Measurements from ENCODE around the gene SPATA6. TPM values are rescaled to one million over a fixed set of nuclear protein-coding genes. Genes with fewer than 3 reads are reported as not detected.
"Not testable (repeated sequence)": the region's sequence is repeated elsewhere in the genome, so short reads cannot be mapped to it uniquely, and the experiment has no call there.

SPATA6 gene
- total and polyA plus RNA-seq, 12 donors: 1.7 to 13.6 (median 8.6) TPM

DNA sequence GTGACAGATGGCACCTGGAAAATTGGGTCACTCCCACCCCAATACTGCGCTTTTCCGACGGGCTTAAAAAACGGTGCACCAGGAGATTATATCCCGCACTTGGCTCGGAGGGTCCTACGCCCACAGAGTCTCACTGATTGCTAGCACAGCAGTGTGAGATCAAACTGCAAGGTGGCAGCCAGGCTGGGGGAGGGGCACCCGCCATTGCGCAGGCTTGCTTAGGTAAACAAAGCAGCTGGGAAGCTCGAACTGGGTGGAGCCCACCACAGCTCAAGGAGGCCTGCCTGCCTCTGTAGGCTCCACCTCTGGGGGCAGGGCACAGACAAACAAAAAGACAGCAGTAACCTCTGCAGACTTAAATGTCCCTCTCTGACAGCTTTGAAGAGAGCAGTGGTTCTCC, 194.6 kb downstream of the SPATA6 start:
- H3K27ac ChIP-seq, H3K27me3 ChIP-seq, DNase-seq, H3K4me3 ChIP-seq, ATAC-seq, H3K4me1 ChIP-seq, H3K36me3 ChIP-seq: not testable (repeated sequence)
- WGBS, 2 donors: 89 to 95% methylated on average over 6 to 10 of the region's 10 CpGs
- intact Hi-C loops (cut with DNase I): loop anchor here in 1 of 10 donors (10.0 kb wide), 1 partner anchor 587 kb away; no protein-coding TSS in a partner anchor
- peaks cover 0 to 32% (median 0%) of the 10 kb centered on the region in 11 donors for H3K9me3 ChIP-seq

- intact Hi-C loops (cut with DNase I): no loop called here
- Histone ChIP-seq H3K4me3 (no peak overlapping the region), H3K27ac (no peak overlapping the region), H3K36me3 (no peaks in the 10 kb centered on the region), H3K9me3 (peaks cover 0 to 10% (median 0%) of the 10 kb centered on the region in 11 donors), H3K27me3 (no peaks in the 10 kb centered on the region), H3K4me1 (no peaks in the 10 kb centered on the region)
- 67 to 71% methylated on average over 2 of the region's 2 CpGs for WGBS, 2 donors
- no peak for DNase-seq
- no peak for ATAC-seq
- TF ChIP-seq, protein P1, sequence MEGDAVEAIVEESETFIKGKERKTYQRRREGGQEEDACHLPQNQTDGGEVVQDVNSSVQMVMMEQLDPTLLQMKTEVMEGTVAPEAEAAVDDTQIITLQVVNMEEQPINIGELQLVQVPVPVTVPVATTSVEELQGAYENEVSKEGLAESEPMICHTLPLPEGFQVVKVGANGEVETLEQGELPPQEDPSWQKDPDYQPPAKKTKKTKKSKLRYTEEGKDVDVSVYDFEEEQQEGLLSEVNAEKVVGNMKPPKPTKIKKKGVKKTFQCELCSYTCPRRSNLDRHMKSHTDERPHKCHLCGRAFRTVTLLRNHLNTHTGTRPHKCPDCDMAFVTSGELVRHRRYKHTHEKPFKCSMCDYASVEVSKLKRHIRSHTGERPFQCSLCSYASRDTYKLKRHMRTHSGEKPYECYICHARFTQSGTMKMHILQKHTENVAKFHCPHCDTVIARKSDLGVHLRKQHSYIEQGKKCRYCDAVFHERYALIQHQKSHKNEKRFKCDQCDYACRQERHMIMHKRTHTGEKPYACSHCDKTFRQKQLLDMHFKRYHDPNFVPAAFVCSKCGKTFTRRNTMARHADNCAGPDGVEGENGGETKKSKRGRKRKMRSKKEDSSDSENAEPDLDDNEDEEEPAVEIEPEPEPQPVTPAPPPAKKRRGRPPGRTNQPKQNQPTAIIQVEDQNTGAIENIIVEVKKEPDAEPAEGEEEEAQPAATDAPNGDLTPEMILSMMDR (IDR thresholded peaks at IDR 0.05): no peak
Measured at GRCh38 chr1:48266576-48266975, 205.4 kb downstream of the SPATA6 start.

DNA sequence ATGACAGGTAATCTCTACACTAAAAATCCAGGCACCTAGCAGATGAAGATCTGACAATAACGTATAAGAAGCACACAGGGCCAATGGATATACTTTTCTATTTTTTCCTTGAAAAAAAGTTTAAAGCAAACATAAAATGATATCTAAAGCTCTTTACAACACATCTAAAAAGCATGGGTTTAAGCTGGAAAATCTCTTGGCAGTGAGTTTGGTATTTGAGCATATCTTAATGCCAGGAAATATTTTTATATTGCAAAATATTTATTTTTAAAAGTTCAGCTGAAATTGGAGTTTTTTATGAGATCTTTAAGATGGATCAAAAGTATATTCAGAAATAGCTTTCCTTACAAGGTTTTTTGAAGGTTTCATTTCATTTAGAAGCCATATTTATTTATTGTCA, 209.0 kb downstream of the SPATA6 start:
- DNase-seq: no peak
- H3K4me3 ChIP-seq: no peak overlapping the region
- 49 to 51% methylated on average over 1 of the region's 1 CpG for WGBS, 2 donors
- H3K36me3 ChIP-seq: no peaks in the 10 kb centered on the region
- intact Hi-C loops (cut with DNase I): no loop called here
- no peak overlapping the region for H3K27ac ChIP-seq
- H3K27me3 ChIP-seq: no peaks in the 10 kb centered on the region
- H3K4me1 ChIP-seq: peaks cover 0 to 5% (median 0%) of the 10 kb centered on the region in 9 donors
- TF ChIP-seq, protein P1 (IDR thresholded peaks at IDR 0.05): no peak
- no peak for ATAC-seq
- peaks cover 0 to 10% (median 0%) of the 10 kb centered on the region in 11 donors for H3K9me3 ChIP-seq

- H3K27me3 ChIP-seq: no peaks in the 10 kb centered on the region
- intact Hi-C loops (cut with DNase I): no loop called here
- H3K36me3 ChIP-seq: no peaks in the 10 kb centered on the region
- H3K27ac ChIP-seq: no peak overlapping the region
- ATAC-seq (no peak), DNase-seq (no peak)
- H3K9me3 ChIP-seq: peaks cover 0 to 1% (median 0%) of the 10 kb centered on the region in 11 donors
- no peak overlapping the region for H3K4me3 ChIP-seq
- H3K4me1 ChIP-seq: peaks cover 0 to 9% (median 0%) of the 10 kb centered on the region in 9 donors
- TF ChIP-seq, protein P1 (IDR thresholded peaks at IDR 0.05): no peak
Measured at GRCh38 chr1:48261881-48262400, 210.1 kb downstream of the SPATA6 start.

- Histone ChIP-seq H3K4me1 (peaks cover 0 to 9% (median 0%) of the 10 kb centered on the region in 9 donors), H3K4me3 (no peak overlapping the region), H3K9me3 (no peaks in the 10 kb centered on the region), H3K36me3 (no peaks in the 10 kb centered on the region), H3K27me3 (no peaks in the 10 kb centered on the region), H3K27ac (no peak overlapping the region)
- WGBS, 2 donors: 54 to 73% methylated on average over 1 of the region's 1 CpG
- TF ChIP-seq, protein P1 (IDR thresholded peaks at IDR 0.05): no peak
- ATAC-seq (peak in 4 of 8 donors; percentile 44 to 70 (median 62)), DNase-seq (no peak)
- intact Hi-C loops (cut with DNase I): no loop called here
Measured at GRCh38 chr1:48258106-48258505, 213.9 kb downstream of the SPATA6 start.
